DOHH2 (cell line): ENCODE data around the gene IGFLR1.

Source experiments
- H3F3A ChIP-seq: fragments of 200-600 bp; sonication (generic), shearing (Covaris generic); 2 replicates; pipeline ENCODE4 v1.6.0; 2016; ENCODE audit warnings: antibody characterized with exemption, mild to moderate bottlenecking; ENCODE audit not compliant: control insufficient read depth, insufficient read depth
- H3K27ac ChIP-seq: fragments of 200-600 bp; sonication (generic); 2 replicates; pipeline ENCODE4 v1.5.1; 2014; ENCODE audit warnings: low read depth, mild to moderate bottlenecking, low read length, moderate library complexity
- H3K27me3 ChIP-seq: fragments of 200-600 bp; sonication (generic); 2 replicates; pipeline ENCODE4 v1.6.1; 2014; ENCODE audit warnings: mild to moderate bottlenecking, low read length, mixed read lengths; ENCODE audit not compliant: control insufficient read depth
- H3K36me3 ChIP-seq: fragments of 200-600 bp; sonication (generic); 2 replicates; pipeline ENCODE4 v1.6.1; 2014; ENCODE audit warnings: mild to moderate bottlenecking, low read length, moderate library complexity, mixed read lengths; ENCODE audit not compliant: control insufficient read depth
- H3K4me1 ChIP-seq: fragments of 200-600 bp; sonication (generic); 2 replicates; pipeline ENCODE4 v1.6.1; 2014; ENCODE audit warnings: mild to moderate bottlenecking, low read length, mixed read lengths; ENCODE audit not compliant: control insufficient read depth
- H3K4me2 ChIP-seq: fragments of 200-600 bp; sonication (generic); 2 replicates; pipeline ENCODE4 v1.6.0; 2014; ENCODE audit warnings: mild to moderate bottlenecking, low read length, moderate library complexity
- H3K4me3 ChIP-seq: fragments of 200-600 bp; sonication (generic); 2 replicates; pipeline ENCODE4 v1.5.1; 2014; ENCODE audit warnings: mild to moderate bottlenecking, low read length, mixed read lengths
- H3K79me2 ChIP-seq: fragments of 200-600 bp; sonication (generic); 2 replicates; pipeline ENCODE4 v1.6.1; 2014; ENCODE audit warnings: mild to moderate bottlenecking, low read length, mixed read lengths; ENCODE audit not compliant: control insufficient read depth
- H3K9me2 ChIP-seq: fragments of 200-600 bp; sonication (generic); replicated peaks from 2 replicates; pipeline ENCODE4 v1.6.1; 2014; ENCODE audit warnings: mild to moderate bottlenecking, low read length, mixed read lengths; ENCODE audit not compliant: control insufficient read depth
- H3K9me3 ChIP-seq: fragments of 200-600 bp; sonication (generic); 2 replicates; pipeline ENCODE4 v1.6.1; 2014; ENCODE audit warnings: antibody characterized with exemption, low read length, mixed read lengths; ENCODE audit not compliant: control insufficient read depth, insufficient read depth
- H4K20me1 ChIP-seq: fragments of 200-600 bp; sonication (generic); 2 replicates; pipeline ENCODE4 v1.6.0; 2014; ENCODE audit warnings: low read depth, mild to moderate bottlenecking, antibody characterized with exemption, low read length, moderate library complexity; ENCODE audit not compliant: control insufficient read depth, insufficient read depth
- CTCF ChIP-seq: fragments of 200-600 bp; sonication (generic); IDR thresholded peaks from one replicate; pipeline ENCODE4 v1.5.1; 2014; ENCODE audit warnings: antibody characterized with exemption, mild to moderate bottlenecking, low read depth, low read length; ENCODE audit not compliant: poor library complexity, severe bottlenecking
- EZH2phosphoT487 ChIP-seq: fragments of 200-600 bp; sonication (generic); IDR thresholded peaks from 2 replicates; pipeline ENCODE4 v1.6.1; 2017; ENCODE audit warnings: borderline replicate concordance, mild to moderate bottlenecking, antibody characterized with exemption, low read length, moderate library complexity, mixed read lengths

IGFLR1 gene

GRCh38 chr19:35740423-35741202 is 1.6 kb downstream of the IGFLR1 start:
- Histone ChIP-seq H3K4me2 (peak overlapping the region; percentile 95), H3K9me3 (peaks cover 5% of the 10 kb centered on the region; the same call in 1 of the 2 replicates), H3K4me1 (peaks cover 50% of the 10 kb centered on the region), H3K27me3 (no peaks in the 10 kb centered on the region), H3K27ac (peak overlapping the region; percentile 67), H3K36me3 (peaks cover 38% of the 10 kb centered on the region), H4K20me1 (no peaks in the 10 kb centered on the region), H3F3A (peaks cover 16% of the 10 kb centered on the region), H3K9me2 (no peaks in the 10 kb centered on the region), H3K4me3 (peak overlapping the region; percentile 87), H3K79me2 (peaks cover under 1% of the 10 kb centered on the region)
- TF ChIP-seq EZH2phosphoT487 (no peak), CTCF (peak; percentile 60)

GRCh38 chr19:35740108-35740422 is 2.2 kb downstream of the IGFLR1 start:
- Histone ChIP-seq H3K27me3 (no peaks in the 10 kb centered on the region), H3K4me2 (peak overlapping the region; percentile 95), H3F3A (peaks cover 16% of the 10 kb centered on the region), H3K4me1 (peaks cover 50% of the 10 kb centered on the region), H3K4me3 (peak overlapping the region; percentile 87), H3K27ac (0 out of 2 replicates have a peak overlapping the region, but pooled peaks have one; percentile 29), H3K79me2 (no peaks in the 10 kb centered on the region), H3K36me3 (peaks cover 41% of the 10 kb centered on the region), H3K9me3 (peaks cover 5% of the 10 kb centered on the region; the same call in 1 of the 2 replicates), H4K20me1 (no peaks in the 10 kb centered on the region), H3K9me2 (no peaks in the 10 kb centered on the region)
- TF ChIP-seq CTCF: peak; percentile 10
- no peak for TF ChIP-seq EZH2phosphoT487

GRCh38 chr19:35739275-35740107 is 2.8 kb downstream of the IGFLR1 start:
- no peaks in the 10 kb centered on the region for H3K9me2 ChIP-seq

More at GRCh38 chr19:35739275-35740107, 2.8 kb downstream of the IGFLR1 start:
- H3K4me1 ChIP-seq: peaks cover 48% of the 10 kb centered on the region
- peaks cover 16% of the 10 kb centered on the region for H3F3A ChIP-seq
- 0 out of 2 replicates have a peak overlapping the region, but pooled peaks have one; percentile 29 for H3K27ac ChIP-seq
- peak overlapping the region; percentile 87 for H3K4me3 ChIP-seq
- peaks cover 45% of the 10 kb centered on the region for H3K36me3 ChIP-seq
- no peaks in the 10 kb centered on the region for H3K27me3 ChIP-seq
- H3K79me2 ChIP-seq: no peaks in the 10 kb centered on the region
- H3K4me2 ChIP-seq: peak overlapping the region; percentile 95
- peaks cover 5% of the 10 kb centered on the region; the same call in 1 of the 2 replicates for H3K9me3 ChIP-seq
- no peak for TF ChIP-seq CTCF
- TF ChIP-seq EZH2phosphoT487: no peak
- no peaks in the 10 kb centered on the region for H4K20me1 ChIP-seq
